ENCODE measurements around the gene SERPINH1. TPM values are rescaled to one million over a fixed set of nuclear protein-coding genes. Genes with fewer than 3 reads are reported as not detected.

Gene SERPINH1
- total RNA-seq, 1 experiment from 2014 or later: 58.8 TPM

- no TSS peak for BruUV-seq (replicated peaks)
- no peaks in the 10 kb centered on the region for H3K9me3 Mint-ChIP-seq (ENCODE audit: low read depth, unreplicated experiment)
- H3K4me1 Mint-ChIP-seq (ENCODE audit: low read depth, unreplicated experiment): no peaks in the 10 kb centered on the region
- H3K4me3 Mint-ChIP-seq (ENCODE audit: low read depth, unreplicated experiment): no peak overlapping the region
- no peaks in the 10 kb centered on the region for H3K36me3 Mint-ChIP-seq (ENCODE audit: insufficient read depth, unreplicated experiment)
- H3K27ac Mint-ChIP-seq (ENCODE audit: unreplicated experiment): no peak overlapping the region
- no peak for DNase-seq
- TF ChIP-seq CTCF (IDR thresholded peaks at IDR 0.05; ENCODE audit: unreplicated experiment): no peak
- intact Hi-C loops (cut with micrococcal nuclease; ENCODE audit: unreplicated experiment): loop anchor here (10.0 kb wide), 1 partner anchor 106 kb away; no protein-coding TSS in a partner anchor
- CTCF ChIA-PET: no interaction called here
- peaks cover 77% of the 10 kb centered on the region for H3K27me3 Mint-ChIP-seq (ENCODE audit: unreplicated experiment)
Observed at GRCh38 chr11:75598900-75599299, 36.8 kb downstream of the SERPINH1 start.

GRCh38 chr11:75600356-75600755 lies 38.3 kb downstream of the SERPINH1 start:
- Mint-ChIP-seq H3K4me3 (ENCODE audit: low read depth, unreplicated experiment) (no peak overlapping the region), H3K27ac (ENCODE audit: unreplicated experiment) (no peak overlapping the region), H3K27me3 (ENCODE audit: unreplicated experiment) (peaks cover 75% of the 10 kb centered on the region), H3K36me3 (ENCODE audit: insufficient read depth, unreplicated experiment) (no peaks in the 10 kb centered on the region), H3K4me1 (ENCODE audit: low read depth, unreplicated experiment) (no peaks in the 10 kb centered on the region), H3K9me3 (ENCODE audit: low read depth, unreplicated experiment) (no peaks in the 10 kb centered on the region)
- BruUV-seq (replicated peaks): no TSS peak
- CTCF ChIA-PET: no interaction called here
- intact Hi-C loops (cut with micrococcal nuclease; ENCODE audit: unreplicated experiment): no loop called here
- no peak for DNase-seq
- TF ChIP-seq CTCF (IDR thresholded peaks at IDR 0.05; ENCODE audit: unreplicated experiment): no peak

- no TSS peak for BruUV-seq (replicated peaks)
- TF ChIP-seq CTCF (IDR thresholded peaks at IDR 0.05; ENCODE audit: unreplicated experiment): no peak
- intact Hi-C loops (cut with micrococcal nuclease; ENCODE audit: unreplicated experiment): no loop called here
- no peak for DNase-seq
- no peaks in the 10 kb centered on the region for H3K9me3 Mint-ChIP-seq (ENCODE audit: low read depth, unreplicated experiment)
- H3K36me3 Mint-ChIP-seq (ENCODE audit: insufficient read depth, unreplicated experiment): no peaks in the 10 kb centered on the region
- CTCF ChIA-PET: interaction anchor here (0.6 kb wide), 1 partner anchor 14 kb away, joined by 6 read pairs; no protein-coding TSS in a partner anchor
- peaks cover 75% of the 10 kb centered on the region for H3K27me3 Mint-ChIP-seq (ENCODE audit: unreplicated experiment)
- no peaks in the 10 kb centered on the region for H3K4me1 Mint-ChIP-seq (ENCODE audit: low read depth, unreplicated experiment)
- H3K27ac Mint-ChIP-seq (ENCODE audit: unreplicated experiment): no peak overlapping the region
- no peak overlapping the region for H3K4me3 Mint-ChIP-seq (ENCODE audit: low read depth, unreplicated experiment)
Observed at GRCh38 chr11:75601494-75601893, 39.4 kb downstream of the SERPINH1 start.

GRCh38 chr11:75602951-75603350 lies 40.9 kb downstream of the SERPINH1 start:
- BruUV-seq (replicated peaks): no TSS peak
- no peaks in the 10 kb centered on the region for H3K4me1 Mint-ChIP-seq (ENCODE audit: low read depth, unreplicated experiment)
- intact Hi-C loops (cut with micrococcal nuclease; ENCODE audit: unreplicated experiment): no loop called here
- peaks cover 85% of the 10 kb centered on the region for H3K27me3 Mint-ChIP-seq (ENCODE audit: unreplicated experiment)
- no peak for TF ChIP-seq CTCF (IDR thresholded peaks at IDR 0.05; ENCODE audit: unreplicated experiment)
- H3K36me3 Mint-ChIP-seq (ENCODE audit: insufficient read depth, unreplicated experiment): no peaks in the 10 kb centered on the region
- DNase-seq: no peak
- no peaks in the 10 kb centered on the region for H3K9me3 Mint-ChIP-seq (ENCODE audit: low read depth, unreplicated experiment)
- H3K4me3 Mint-ChIP-seq (ENCODE audit: low read depth, unreplicated experiment): no peak overlapping the region
- CTCF ChIA-PET: interaction anchor here (1.4 kb wide), 1 partner anchor 10 kb away, joined by 3 read pairs; no protein-coding TSS in a partner anchor
- H3K27ac Mint-ChIP-seq (ENCODE audit: unreplicated experiment): no peak overlapping the region

Data from Calu3 (cell line).